D721Med (cell line): ENCODE results near the gene SELENOF.

Source experiments
- DNase-seq: peaks from one replicate; pipeline ENCODE4 v3.0.0; 2011; ENCODE audit warnings: low spot score; ENCODE audit not compliant: insufficient read length
- FAIRE-seq: peaks from 2 replicates; lab custom pipeline; 2011; peaks lifted over from hg19 to GRCh38; lab: Jason Lieb, UNC
- TF ChIP-seq, protein P1 (sequence below): IDR thresholded peaks from 2 replicates; pipeline ENCODE4 v1.5.1; 2012; ENCODE audit warnings: mild to moderate bottlenecking, control low read depth; ENCODE audit not compliant: insufficient read depth; ENCODE audit errors: missing control alignments

The SELENOF gene

DNA sequence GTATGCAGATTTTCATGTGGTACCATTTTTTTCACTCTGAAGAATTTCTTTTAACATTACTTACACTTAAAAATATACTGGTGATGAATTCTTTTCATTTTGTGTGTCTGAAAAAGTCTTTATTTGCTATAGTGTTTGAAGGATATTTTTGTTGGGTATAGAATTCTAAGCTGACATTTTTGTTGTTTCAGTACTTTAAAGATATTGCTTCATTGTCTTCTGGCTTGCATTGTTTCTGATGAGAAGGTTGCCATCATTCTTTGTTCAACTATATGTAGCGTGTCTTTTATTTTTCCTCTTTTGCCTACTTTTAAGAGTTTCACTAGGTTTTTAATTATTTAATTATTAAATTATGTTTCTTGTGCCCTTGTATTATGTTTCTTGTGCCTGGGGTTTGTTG, 8.5 kb upstream of the SELENOF start:
- no peak for FAIRE-seq
- no peak for DNase-seq
- TF ChIP-seq, protein P1, sequence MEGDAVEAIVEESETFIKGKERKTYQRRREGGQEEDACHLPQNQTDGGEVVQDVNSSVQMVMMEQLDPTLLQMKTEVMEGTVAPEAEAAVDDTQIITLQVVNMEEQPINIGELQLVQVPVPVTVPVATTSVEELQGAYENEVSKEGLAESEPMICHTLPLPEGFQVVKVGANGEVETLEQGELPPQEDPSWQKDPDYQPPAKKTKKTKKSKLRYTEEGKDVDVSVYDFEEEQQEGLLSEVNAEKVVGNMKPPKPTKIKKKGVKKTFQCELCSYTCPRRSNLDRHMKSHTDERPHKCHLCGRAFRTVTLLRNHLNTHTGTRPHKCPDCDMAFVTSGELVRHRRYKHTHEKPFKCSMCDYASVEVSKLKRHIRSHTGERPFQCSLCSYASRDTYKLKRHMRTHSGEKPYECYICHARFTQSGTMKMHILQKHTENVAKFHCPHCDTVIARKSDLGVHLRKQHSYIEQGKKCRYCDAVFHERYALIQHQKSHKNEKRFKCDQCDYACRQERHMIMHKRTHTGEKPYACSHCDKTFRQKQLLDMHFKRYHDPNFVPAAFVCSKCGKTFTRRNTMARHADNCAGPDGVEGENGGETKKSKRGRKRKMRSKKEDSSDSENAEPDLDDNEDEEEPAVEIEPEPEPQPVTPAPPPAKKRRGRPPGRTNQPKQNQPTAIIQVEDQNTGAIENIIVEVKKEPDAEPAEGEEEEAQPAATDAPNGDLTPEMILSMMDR = no peak

DNA sequence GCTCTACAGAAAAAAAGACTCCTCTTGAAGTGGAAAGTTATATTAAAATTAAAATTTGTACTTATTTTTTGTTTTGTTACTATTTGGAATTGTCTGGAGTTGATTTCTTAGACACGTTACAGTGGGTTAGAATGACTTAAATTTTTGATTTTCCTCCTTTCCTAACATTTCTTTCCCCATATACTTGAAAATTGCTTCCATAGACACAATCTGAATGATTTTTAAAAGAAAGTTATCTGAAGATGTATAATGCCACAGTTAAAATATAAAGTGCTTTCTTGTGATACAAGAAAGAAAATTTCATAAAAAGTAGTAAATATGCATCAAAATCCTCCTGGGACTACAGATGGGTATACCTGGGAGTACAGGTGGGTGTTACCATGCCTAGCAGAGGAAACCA, 2.8 kb upstream of the SELENOF start:
- TF ChIP-seq, protein P1 = no peak
- DNase-seq = no peak
- FAIRE-seq = no peak

DNA sequence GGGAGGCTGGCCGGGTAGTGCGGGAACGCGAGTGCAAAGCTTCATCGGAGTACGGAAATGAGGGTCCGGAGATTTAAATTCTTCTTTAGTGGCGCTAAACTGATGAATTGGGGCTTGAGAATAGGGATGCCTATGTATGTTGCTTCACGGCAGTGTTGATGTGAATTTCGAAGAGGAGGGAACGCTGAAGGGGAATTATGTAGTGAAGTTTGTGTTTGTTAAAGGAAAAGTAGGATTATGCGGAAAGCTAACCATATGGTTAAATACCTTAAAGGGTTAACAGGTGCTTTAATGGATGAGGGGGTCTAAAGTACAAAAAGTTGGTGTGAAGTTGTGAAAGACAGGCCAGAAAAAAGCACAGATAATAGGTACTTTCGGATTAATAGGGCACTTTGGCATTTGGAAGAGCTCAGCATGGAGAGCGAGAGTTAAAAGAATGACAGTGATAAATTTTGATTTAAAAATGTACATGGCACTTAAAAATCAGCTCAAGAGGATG, 1.9 kb upstream of the SELENOF start:
- FAIRE-seq (no peak), DNase-seq (no peak)
- TF ChIP-seq, protein P1 = no peak

DNA sequence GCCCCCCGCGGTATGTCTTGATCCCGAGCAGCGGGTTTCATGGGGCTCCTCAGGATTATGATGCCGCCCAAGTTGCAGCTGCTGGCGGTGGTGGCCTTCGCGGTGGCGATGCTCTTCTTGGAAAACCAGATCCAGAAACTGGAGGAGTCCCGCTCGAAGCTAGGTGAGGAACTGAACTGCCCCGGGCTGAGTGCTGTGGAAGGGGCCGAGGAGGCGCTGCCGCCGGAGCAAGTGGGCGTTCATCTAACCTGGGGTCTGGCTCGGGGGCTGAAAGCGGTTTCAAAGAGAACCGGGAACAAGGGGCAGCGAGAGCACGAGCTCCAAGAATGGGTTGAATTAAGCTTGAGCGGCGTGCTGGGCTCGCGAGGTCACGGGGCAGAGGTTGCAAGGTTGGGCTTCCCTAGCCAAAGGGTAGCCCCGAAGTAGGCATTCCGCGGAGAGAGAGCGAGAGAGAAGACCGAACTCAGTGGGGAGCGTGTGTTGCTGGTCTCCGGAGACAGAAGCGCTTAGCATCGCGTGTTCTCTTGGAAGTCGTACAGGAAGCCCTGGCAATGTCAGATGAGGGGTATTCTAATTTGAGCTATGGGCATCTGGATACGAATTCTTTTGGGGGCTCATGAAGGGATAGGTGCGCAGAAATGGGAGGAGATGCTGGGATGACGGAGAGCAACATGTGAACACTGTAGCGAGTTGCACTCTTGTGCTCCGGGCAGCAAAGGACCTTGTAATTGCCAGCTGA, 1.2 kb upstream of the SELENOF start:
- FAIRE-seq = no peak
- DNase-seq = no peak
- TF ChIP-seq, protein P1 = no peak

DNA sequence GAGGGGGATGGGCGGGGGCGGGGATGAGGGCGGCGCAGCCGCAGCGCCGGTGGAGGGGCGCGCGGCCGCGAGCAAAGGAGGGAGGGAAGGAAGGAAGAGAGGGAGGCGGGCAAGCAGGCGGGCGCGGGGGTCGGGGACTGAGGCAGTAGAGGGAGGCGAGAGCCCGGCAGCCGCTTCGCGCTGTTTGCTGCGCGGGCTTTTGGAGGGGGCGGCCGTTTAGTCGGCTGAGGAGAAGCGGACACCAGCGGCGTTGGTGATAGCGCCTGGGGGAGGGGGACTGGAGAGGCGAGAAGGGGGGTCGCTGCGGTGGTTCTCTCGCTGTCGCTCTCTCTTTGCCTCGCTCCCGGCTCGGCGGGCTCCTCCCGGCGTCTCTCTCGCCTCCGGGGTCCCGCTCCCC, 673 bp upstream of the SELENOF start, which contains the start of gene HS2ST1:
TSS of gene HS2ST1 (plus strand) at position 35 of the 397 bp plus-strand sequence.
- FAIRE-seq (no peak), DNase-seq (no peak)

DNA sequence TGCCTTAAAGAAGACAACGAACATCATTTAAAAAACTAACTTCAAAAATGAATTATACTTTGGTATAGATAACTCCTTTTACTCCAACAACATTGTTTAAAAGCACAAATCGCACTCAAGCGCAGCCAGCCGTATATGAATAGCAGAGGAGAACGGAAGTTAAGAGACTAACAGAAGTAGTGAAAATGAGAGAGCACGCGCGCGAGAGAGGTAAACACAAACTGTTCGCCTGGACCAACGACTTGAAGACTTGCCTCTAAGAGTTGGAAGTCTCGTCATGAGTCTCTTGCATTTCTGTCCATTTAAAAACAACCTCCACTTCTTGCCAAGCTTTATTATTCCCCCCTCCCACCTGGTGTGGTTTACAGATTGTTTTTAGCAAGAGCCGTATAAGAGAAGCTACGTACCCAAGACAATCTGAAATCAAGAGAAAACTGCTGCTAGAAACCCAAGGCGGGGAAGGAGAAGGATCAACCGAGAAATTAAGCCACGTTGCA, 479 bp downstream of the SELENOF start:
- TF ChIP-seq, protein P1 = no peak
- no peak for FAIRE-seq
- no peak for DNase-seq

More for the DNA sequence above, 673 bp upstream of the SELENOF start, which contains the start of gene HS2ST1:
- TF ChIP-seq, protein P1 = no peak

DNA sequence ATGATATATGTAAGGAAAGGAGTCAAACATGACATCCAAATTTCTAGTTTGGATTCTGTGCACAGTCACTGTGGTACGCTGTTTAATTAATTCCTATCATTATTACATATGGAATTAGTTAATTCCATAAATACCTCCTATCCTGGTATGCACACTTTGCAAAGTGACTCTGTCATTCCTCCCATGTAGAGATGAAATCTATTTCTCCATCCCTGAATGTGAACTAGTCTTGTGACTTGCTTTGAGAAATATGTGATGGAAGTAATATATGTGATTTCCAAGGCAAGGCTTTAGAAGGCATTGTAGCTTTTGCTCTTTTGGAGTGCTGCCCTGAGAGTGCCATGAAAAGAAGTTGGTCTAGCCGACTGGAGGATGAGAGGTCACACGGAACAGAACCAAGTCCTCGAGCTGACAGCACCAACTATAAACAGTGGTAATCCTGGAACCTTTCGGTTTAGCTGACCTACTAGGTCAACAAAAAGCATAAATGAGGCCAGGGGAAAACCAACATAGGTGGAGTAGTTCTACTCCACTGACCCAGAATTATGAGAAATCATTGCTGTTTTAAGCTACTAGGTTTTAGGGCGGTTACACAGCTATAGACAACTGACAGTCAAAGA, 1.5 kb downstream of the SELENOF start:
- DNase-seq (no peak), FAIRE-seq (no peak)
- TF ChIP-seq, protein P1 = no peak
